Kidney (tissue), 14 donors: Measurements from ENCODE around the gene ASCL3. TPM values are rescaled to one million over a fixed set of nuclear protein-coding genes. Genes with fewer than 3 reads are reported as not detected.

ENCODE experiments used
- DNase-seq, 5 donors: peaks; one replicate each; pipeline ENCODE4 v3.0.0-alpha.2; 2013 to 2020
- FAIRE-seq: peaks from 2 replicates; lab custom pipeline; 2012; peaks lifted over from hg19 to GRCh38; lab: Jason Lieb, UNC
- H3K27ac ChIP-seq, 2 donors: one replicate each; pipeline ENCODE4 v1.7.0; 2013; ENCODE audit warnings: low read depth in 2 of 2, low read length in 2 of 2, inconsistent platforms in 1 of 2
- H3K27me3 ChIP-seq: one replicate; pipeline ENCODE4 v1.7.1; 2013; ENCODE audit warnings: low read length, inconsistent platforms; ENCODE audit not compliant: control insufficient read depth, insufficient read depth
- H3K36me3 ChIP-seq, 3 donors: one replicate each; pipeline versions ENCODE4 v1.7.0 to v1.7.1; 2013; ENCODE audit warnings: low read length in 3 of 3, control low read depth in 1 of 3, inconsistent platforms in 1 of 3; ENCODE audit not compliant: insufficient read depth in 3 of 3, control insufficient read depth in 2 of 3
- H3K4me1 ChIP-seq, 3 donors: one replicate each; pipeline versions ENCODE4 v1.7.0 to v1.7.1; 2013; ENCODE audit warnings: low read length in 3 of 3, inconsistent platforms in 1 of 3, low read depth in 1 of 3; ENCODE audit not compliant: control insufficient read depth in 2 of 3, insufficient read depth in 2 of 3
- H3K4me3 ChIP-seq, 3 donors: one replicate each; pipeline versions ENCODE4 v1.7.0 to v1.8.1; 2013; ENCODE audit warnings: low read length in 3 of 3, control low read depth in 1 of 3, inconsistent platforms in 1 of 3
- H3K9ac ChIP-seq, 3 donors: one replicate each; pipeline versions ENCODE4 v1.7.0 to v1.7.1; 2013; ENCODE audit warnings: low read length in 3 of 3, control low read depth in 1 of 3, inconsistent platforms in 1 of 3
- H3K9me3 ChIP-seq, 3 donors: one replicate each; pipeline versions ENCODE4 v1.7.0 to v1.7.1; 2013; ENCODE audit warnings: low read length in 3 of 3, control low read depth in 1 of 3, inconsistent platforms in 1 of 3; ENCODE audit not compliant: control insufficient read depth in 2 of 3, insufficient read depth in 1 of 3
- CTCF ChIP-seq: IDR thresholded peaks from 3 replicates; pipeline ENCODE4 v1.5.1; 2012; ENCODE audit warnings: mild to moderate bottlenecking, moderate library complexity, borderline replicate concordance; ENCODE audit not compliant: insufficient read depth; ENCODE audit errors: extremely low read depth
- intact Hi-C: fragments of 100-400 bp; cut with DNase I; formaldehyde crosslinking; loops from one replicate; pipeline ENCODE4 v1.11.1; 2022
- polyA plus RNA-seq: library from polyadenylated mRNA; stranded (reverse); fragments of 350-450 nt; fragmentation: Illumina TruSeq; extraction: RNeasy Lipid Tissue Mini Kit (QIAGEN cat#74804); gene quantifications from one replicate; pipeline ENCODE4 v1.2.3, GENCODE V29; 2014; ENCODE audit warnings: low read depth, low replicate concordance; ENCODE audit not compliant: insufficient read depth
- total RNA-seq: library from RNA; stranded (reverse); fragmentation: NEBNext Ultra II Directional; extraction: Animal tissue kit (Norgen Biotek cat#: 25700); gene quantifications from one replicate; pipeline ENCODE4 v1.2.1, GENCODE V29; 2021
- donor health status: control.
- donor health status: control.
- donor health status: control.
- donor health status: control.
- donor health status: control.
- donor health status: DM: yes; HTN: yes; CAD: no.
- donor health status: Normal renal cell carcinoma (clear cell type).

The ASCL3 gene
- total and polyA plus RNA-seq, 2 donors from 2014 or later, result not detected

GRCh38 chr11:8932564-8933180 is 10.1 kb downstream of the ASCL3 start, which contains the start of gene C11orf16:
TSS of gene C11orf16 (minus strand) at chr11:8932947. CDS start at chr11:8932308, 639 bp downstream.
- Histone ChIP-seq H3K27ac (no peak within 1 kb of the TSS), H3K9ac (no peak within 1 kb of the TSS), H3K9me3 (no peaks in the 10 kb centered on the region), H3K27me3 (no peaks in the 10 kb centered on the region), H3K36me3 (no peaks in the 10 kb centered on the region), H3K4me3 (no peak within 1 kb of the TSS), H3K4me1 (no peaks in the 10 kb centered on the region)
- TF ChIP-seq CTCF, result no peak
- DNase-seq, result peak in 2 of 5 donors; percentile 39 to 40
- FAIRE-seq, result no peak
- intact Hi-C loops, result no loop called here

- TF ChIP-seq CTCF, result no peak
- no peaks in the 10 kb centered on the region for H3K9me3 ChIP-seq
- no peaks in the 10 kb centered on the region for H3K4me1 ChIP-seq
- H3K27me3 ChIP-seq, result no peaks in the 10 kb centered on the region
- no peak overlapping the region for H3K4me3 ChIP-seq
- intact Hi-C loops, result no loop called here
- FAIRE-seq (no peak), DNase-seq (no peak)
- no peak overlapping the region for H3K27ac ChIP-seq
- no peak overlapping the region for H3K9ac ChIP-seq
- H3K36me3 ChIP-seq, result no peaks in the 10 kb centered on the region
Observed at GRCh38 chr11:8930456-8931175, 12.2 kb downstream of the ASCL3 start.

GRCh38 chr11:8928981-8929615 is 13.7 kb downstream of the ASCL3 start:
- Histone ChIP-seq H3K9me3 (no peaks in the 10 kb centered on the region), H3K9ac (no peak overlapping the region), H3K27me3 (no peaks in the 10 kb centered on the region), H3K27ac (no peak overlapping the region), H3K4me1 (no peaks in the 10 kb centered on the region), H3K36me3 (no peaks in the 10 kb centered on the region), H3K4me3 (no peak overlapping the region)
- no peak for FAIRE-seq
- intact Hi-C loops, result no loop called here
- DNase-seq, result no peak
- no peak for TF ChIP-seq CTCF
